Endothelial cell of umbilical vein (primary cell): ENCODE data around the gene TMEM40. TPM values are rescaled to one million over a fixed set of nuclear protein-coding genes. Genes with fewer than 3 reads are reported as not detected.

Experiments
- BruUV-seq: library from RNA; stranded (reverse); fragments of 400-500 nt; replicated peaks from 2 replicates; lab custom pipeline; 2021; lab: Mats Ljungman, UMichigan
- CTCF ChIA-PET: fragments of 300-600, 350-600 bp; sonication (Branson Sonifier 250); formaldehyde crosslinking; loops from one replicate; lab custom pipeline; 2021; ENCODE audit warnings: antibody characterized with exemption, inconsistent platforms; lab: Charles Lee
- POLR2A ChIA-PET: fragments of 300-600, 350-600 bp; sonication (Branson Sonifier 250); formaldehyde crosslinking; loops from one replicate; lab custom pipeline; 2021; ENCODE audit warnings: antibody characterized with exemption, inconsistent platforms; lab: Charles Lee
- DNase-seq: peaks from one replicate; pipeline ENCODE4 v3.0.0-alpha.2; 2011; ENCODE audit warnings: low read depth, low spot score
- FAIRE-seq: peaks from 2 replicates; lab custom pipeline; 2011; peaks lifted over from hg19 to GRCh38; lab: Jason Lieb, UNC
- H2AFZ ChIP-seq: 2 replicates; pipeline ENCODE4 v1.6.0; 2012; ENCODE audit warnings: low read depth, low read length, control low read depth, inconsistent platforms
- H3K27ac ChIP-seq: 2 replicates; pipeline ENCODE4 v1.5.1; 2011; ENCODE audit warnings: low read depth, mild to moderate bottlenecking, control low read depth, low read length, moderate library complexity; ENCODE audit not compliant: insufficient read depth
- H3K27me3 ChIP-seq, 2 experiments: 2 replicates each; pipeline versions ENCODE4 v1.6.0 to v1.6.1; 2011; ENCODE audit warnings: low read length in 2 of 2, mixed read lengths in 1 of 2; ENCODE audit not compliant: control insufficient read depth in 2 of 2, insufficient read depth in 2 of 2
- H3K36me3 ChIP-seq, 2 experiments: 2 replicates in 1 of 2; 3 replicates in 1 of 2; pipeline ENCODE4 v1.5.1; 2011; ENCODE audit warnings: low read length in 2 of 2, mild to moderate bottlenecking in 1 of 2, moderate library complexity in 1 of 2; ENCODE audit not compliant: control insufficient read depth in 2 of 2, insufficient read depth in 2 of 2; ENCODE audit errors: extremely low read depth in 1 of 2
- H3K4me1 ChIP-seq: 3 replicates; pipeline ENCODE4 v1.5.1; 2011; ENCODE audit warnings: mild to moderate bottlenecking, low read length; ENCODE audit not compliant: control insufficient read depth, insufficient read depth; ENCODE audit errors: extremely low read depth
- H3K4me2 ChIP-seq: 2 replicates; pipeline ENCODE4 v1.6.1; 2011; ENCODE audit warnings: low read length, control low read depth, mixed read lengths; ENCODE audit not compliant: insufficient read depth
- H3K4me3 ChIP-seq, 3 experiments: fragments of 200-600 bp in 1 of 3; sonication (generic), shearing (Covaris generic) in 1 of 3; replicated peaks in 1 of 3; 2 replicates each; pipeline ENCODE4 v1.5.1; 2011 to 2016; ENCODE audit warnings: control low read depth in 3 of 3, low read length in 3 of 3, mild to moderate bottlenecking in 2 of 3, inconsistent platforms in 1 of 3, low read depth in 1 of 3, moderate library complexity in 1 of 3; ENCODE audit not compliant: insufficient read depth in 1 of 3
- H3K79me2 ChIP-seq: 2 replicates; pipeline ENCODE4 v1.6.0; 2012; ENCODE audit warnings: low read length, inconsistent platforms; ENCODE audit not compliant: control insufficient read depth, insufficient read depth
- H3K9ac ChIP-seq: replicated peaks from 2 replicates; pipeline ENCODE3; 2011; ENCODE audit warnings: low read length, control low read depth; ENCODE audit not compliant: insufficient read depth; ENCODE audit errors: extremely low read depth
- H3K9me1 ChIP-seq: replicated peaks from 3 replicates; pipeline ENCODE4 v1.6.0; 2011; ENCODE audit warnings: mild to moderate bottlenecking, low read length; ENCODE audit not compliant: control insufficient read depth, insufficient read depth; ENCODE audit errors: extremely low read depth
- H3K9me3 ChIP-seq: replicated peaks from 2 replicates; pipeline ENCODE4 v1.5.1; 2012; ENCODE audit warnings: low read length, inconsistent platforms; ENCODE audit not compliant: control insufficient read depth, insufficient read depth
- H4K20me1 ChIP-seq: replicated peaks from 2 replicates; pipeline ENCODE3; 2011; ENCODE audit warnings: mild to moderate bottlenecking, low read length; ENCODE audit not compliant: control insufficient read depth, insufficient read depth; ENCODE audit errors: extremely low read depth
- CTCF ChIP-seq, 2 donors: IDR thresholded peaks; 1 replicate in 1 of 2; 2 replicates in 1 of 2; pipeline ENCODE4 v1.5.1; 2011; ENCODE audit warnings: low read length in 2 of 2, mild to moderate bottlenecking in 2 of 2, moderate library complexity in 2 of 2, control low read depth in 1 of 2, inconsistent platforms in 1 of 2, low read depth in 1 of 2; ENCODE audit not compliant: insufficient read depth in 1 of 2; ENCODE audit errors: extremely low read depth in 1 of 2
- EZH2 ChIP-seq: IDR thresholded peaks from 2 replicates; pipeline ENCODE4 v1.6.1; 2012; ENCODE audit warnings: borderline replicate concordance, low read depth, mild to moderate bottlenecking, moderate library complexity, low read length, inconsistent platforms; ENCODE audit not compliant: severe bottlenecking
- FOS ChIP-seq: IDR thresholded peaks from 2 replicates; pipeline ENCODE4 v1.6.1; 2011; ENCODE audit warnings: mild to moderate bottlenecking, low read length, moderate library complexity, borderline replicate concordance; ENCODE audit not compliant: insufficient read depth
- GATA2 ChIP-seq: IDR thresholded peaks from 2 replicates; pipeline ENCODE4 v1.7.0; 2011; ENCODE audit warnings: low read depth, mild to moderate bottlenecking, moderate library complexity, mixed read lengths, low read length; ENCODE audit not compliant: insufficient read length, insufficient read depth
- JUN ChIP-seq: IDR thresholded peaks from 2 replicates; pipeline ENCODE4 v1.6.1; 2011; ENCODE audit warnings: borderline replicate concordance, low read depth; ENCODE audit not compliant: insufficient read length, insufficient read depth
- MYC ChIP-seq: IDR thresholded peaks from one replicate; pipeline ENCODE4 v1.6.1; 2011; ENCODE audit warnings: mild to moderate bottlenecking, low read depth, low read length
- POLR2A ChIP-seq: IDR thresholded peaks from 2 replicates; pipeline ENCODE4 v1.6.1; 2012; ENCODE audit warnings: low read depth, mild to moderate bottlenecking, control low read depth, low read length
- POLR2AphosphoS5 ChIP-seq: IDR thresholded peaks from 2 replicates; pipeline ENCODE4 v1.6.1; 2012; ENCODE audit warnings: low read depth, mild to moderate bottlenecking, control low read depth, low read length, moderate library complexity; ENCODE audit not compliant: insufficient read depth
- dilution Hi-C: fragments of 300-500 bp; cut with MboI; formaldehyde crosslinking; loops from one replicate; pipeline ENCODE4 v1.15.0; 2019; ENCODE audit warnings: low sequenced_read_pairs; ENCODE audit not compliant: extremely low pct_ligation_motif_present
- intact Hi-C: fragments of 100-400 bp; cut with micrococcal nuclease; formaldehyde crosslinking; loops from one replicate; pipeline ENCODE4 v1.10.0; 2022
- polyA plus RNA-seq, 4 experiments: library from polyadenylated mRNA; depleted of rRNA in 3 of 4; stranded (reverse) in 3 of 4; unstranded in 1 of 4; fragments of >200 nt; gene quantifications; 2 replicates each; pipeline versions ENCODE4 v1.2.1 to v1.2.3, GENCODE V29; 2011 to 2012; ENCODE audit warnings: missing spikeins in 1 of 4
- total RNA-seq: library from RNA; stranded (reverse); gene quantifications from 2 replicates; pipeline ENCODE4 v1.2.3, GENCODE V29; 2021
- TF ChIP-seq, protein P1 (sequence below): IDR thresholded peaks from 2 replicates; pipeline ENCODE4 v1.6.1; 2011; ENCODE audit not compliant: insufficient read depth, insufficient read length

TMEM40 gene
- total and polyA plus RNA-seq, 2 donors (not counting 3 experiments of a cell fraction or from before 2014, with no cell fraction given): not detected

DNA sequence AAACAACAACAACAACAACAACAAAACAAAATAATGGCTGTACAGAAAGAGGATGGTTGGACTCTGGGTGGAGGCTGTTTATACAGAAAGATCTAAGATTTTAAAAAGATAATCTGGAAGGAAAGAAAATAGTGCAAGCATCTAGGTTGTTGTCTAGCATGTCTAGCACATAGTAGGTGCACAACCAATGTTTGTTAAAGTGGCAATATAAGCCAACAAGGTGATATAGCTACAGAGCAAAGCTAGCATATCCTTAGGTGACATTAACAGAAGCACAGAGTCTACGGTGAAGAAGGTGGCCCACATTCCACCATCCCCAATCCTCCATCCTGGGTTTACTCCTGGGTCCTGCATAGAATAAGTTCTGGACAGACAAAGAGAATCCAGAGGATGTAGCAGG is 4.7 kb downstream of the TMEM40 start:
- H3K9ac ChIP-seq: no peak overlapping the region
- intact Hi-C loops (no loop called here), dilution Hi-C loops (no loop called here)
- no peak overlapping the region for H3K27ac ChIP-seq
- FAIRE-seq (no peak), DNase-seq (no peak)
- no peaks in the 10 kb centered on the region for H3K79me2 ChIP-seq
- no peak overlapping the region for H3K4me3 ChIP-seq
- TF ChIP-seq EZH2 (no peak), POLR2AphosphoS5 (no peak), FOS (no peak), JUN (no peak), GATA2 (no peak), POLR2A (no peak), CTCF (IDR thresholded peaks at IDR 0.05; ENCODE audit: extremely low read depth in 1 of 2, insufficient read depth in 1 of 2, low read depth in 1 of 2, low read length in 2 of 2) (no peak), MYC (no peak)
- TF ChIP-seq, protein P1, sequence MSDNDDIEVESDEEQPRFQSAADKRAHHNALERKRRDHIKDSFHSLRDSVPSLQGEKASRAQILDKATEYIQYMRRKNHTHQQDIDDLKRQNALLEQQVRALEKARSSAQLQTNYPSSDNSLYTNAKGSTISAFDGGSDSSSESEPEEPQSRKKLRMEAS: no peak
- no peaks in the 10 kb centered on the region for H4K20me1 ChIP-seq
- H2AFZ ChIP-seq: no peak overlapping the region
- H3K27me3 ChIP-seq: no peaks in the 10 kb centered on the region
- H3K4me2 ChIP-seq: no peak overlapping the region
- CTCF ChIA-PET: interaction anchor here (1.7 to 1.8 kb wide), 2 partner anchors 33 to 137 kb away, joined by 3 to 5 read pairs; no protein-coding TSS in a partner anchor
- POLR2A ChIA-PET: no interaction called here
- no peaks in the 10 kb centered on the region for H3K9me1 ChIP-seq
- no TSS peak for BruUV-seq
- H3K36me3 ChIP-seq: no peaks in the 10 kb centered on the region
- H3K9me3 ChIP-seq: no peaks in the 10 kb centered on the region
- peaks cover 5% of the 10 kb centered on the region for H3K4me1 ChIP-seq
